GM12891 (cell line): Measurements from ENCODE around the gene CYP2A6.
"Not testable (repeated sequence)": the region's sequence is repeated elsewhere in the genome, so short reads cannot be mapped to it uniquely, and the experiment has no call there.

Source experiments
- DNase-seq: peaks from one replicate; pipeline ENCODE4 v3.0.0; 2011; ENCODE audit warnings: low spot score; ENCODE audit not compliant: insufficient read length
- FAIRE-seq: peaks from 2 replicates; lab custom pipeline; 2011; peaks lifted over from hg19 to GRCh38; lab: Jason Lieb, UNC
- PAX5 ChIP-seq: IDR thresholded peaks from 2 replicates; pipeline ENCODE4 v1.6.1; 2011; ENCODE audit warnings: low read length, moderate library complexity, mild to moderate bottlenecking; ENCODE audit not compliant: insufficient read depth, severe bottlenecking
- POLR2A ChIP-seq: IDR thresholded peaks from 2 replicates; pipeline ENCODE4 v1.6.1; 2011; ENCODE audit warnings: low read depth, low read length, control low read depth
- POLR2AphosphoS5 ChIP-seq: IDR thresholded peaks from 2 replicates; pipeline ENCODE4 v1.6.1; 2011; ENCODE audit warnings: low read depth, low read length, control low read depth
- POU2F2 ChIP-seq: IDR thresholded peaks from 2 replicates; pipeline ENCODE4 v1.6.1; 2011; ENCODE audit warnings: low read depth, mild to moderate bottlenecking, control low read depth, low read length, moderate library complexity
- SPI1 ChIP-seq: IDR thresholded peaks from 2 replicates; pipeline ENCODE4 v1.6.1; 2011; ENCODE audit warnings: low read depth, low read length, control low read depth
- TAF1 ChIP-seq: IDR thresholded peaks from 2 replicates; pipeline ENCODE4 v1.6.1; 2011; ENCODE audit warnings: low read depth, low read length, control low read depth

The CYP2A6 gene

DNA sequence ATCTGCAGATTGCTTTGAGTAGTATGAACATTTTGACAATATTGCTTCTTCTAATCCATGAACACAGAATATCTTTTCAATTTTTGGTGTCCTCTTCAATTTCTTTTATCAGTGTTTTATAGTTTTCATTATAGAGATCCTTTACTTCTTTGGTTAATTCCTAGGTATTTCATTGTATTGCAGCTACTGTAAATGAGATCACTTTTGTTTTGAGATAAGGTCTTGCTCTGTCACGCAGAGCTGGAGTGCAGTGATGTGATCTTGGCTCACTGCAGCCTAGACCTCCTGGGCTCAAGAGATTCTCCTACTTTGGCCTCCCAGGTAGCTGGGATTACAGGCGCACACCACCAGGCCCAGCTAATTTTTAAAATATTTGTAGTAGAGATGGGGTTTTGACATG lies 22.0 kb upstream of the CYP2A6 start:
- no peak for TF ChIP-seq POU2F2
- no peak for TF ChIP-seq TAF1
- TF ChIP-seq PAX5: no peak
- no peak for TF ChIP-seq POLR2AphosphoS5
- no peak for TF ChIP-seq POLR2A
- no peak for TF ChIP-seq SPI1
- FAIRE-seq (no peak), DNase-seq (no peak)

DNA sequence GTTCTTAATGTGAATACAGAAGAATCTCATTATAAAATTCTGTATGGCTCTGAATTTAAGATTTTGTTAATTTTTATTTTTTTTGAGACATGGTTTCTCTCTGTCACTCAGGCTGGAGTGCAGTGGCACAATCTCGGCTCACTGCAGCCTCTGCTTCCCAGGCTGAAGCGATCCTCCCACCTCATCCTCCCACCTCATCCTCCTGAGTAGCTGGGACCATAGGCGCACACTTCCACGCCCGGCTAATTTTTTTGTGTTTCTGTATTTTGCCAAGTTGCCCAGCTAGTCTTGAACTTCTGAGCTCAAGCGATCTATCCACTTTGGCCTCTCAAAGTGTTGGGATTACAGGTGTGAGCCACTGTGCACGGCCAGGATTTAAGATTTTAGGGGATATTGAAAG lies 17.5 kb upstream of the CYP2A6 start:
- DNase-seq (no peak), FAIRE-seq (no peak)
- TF ChIP-seq POLR2A (no peak), POLR2AphosphoS5 (no peak), TAF1 (no peak)

DNA sequence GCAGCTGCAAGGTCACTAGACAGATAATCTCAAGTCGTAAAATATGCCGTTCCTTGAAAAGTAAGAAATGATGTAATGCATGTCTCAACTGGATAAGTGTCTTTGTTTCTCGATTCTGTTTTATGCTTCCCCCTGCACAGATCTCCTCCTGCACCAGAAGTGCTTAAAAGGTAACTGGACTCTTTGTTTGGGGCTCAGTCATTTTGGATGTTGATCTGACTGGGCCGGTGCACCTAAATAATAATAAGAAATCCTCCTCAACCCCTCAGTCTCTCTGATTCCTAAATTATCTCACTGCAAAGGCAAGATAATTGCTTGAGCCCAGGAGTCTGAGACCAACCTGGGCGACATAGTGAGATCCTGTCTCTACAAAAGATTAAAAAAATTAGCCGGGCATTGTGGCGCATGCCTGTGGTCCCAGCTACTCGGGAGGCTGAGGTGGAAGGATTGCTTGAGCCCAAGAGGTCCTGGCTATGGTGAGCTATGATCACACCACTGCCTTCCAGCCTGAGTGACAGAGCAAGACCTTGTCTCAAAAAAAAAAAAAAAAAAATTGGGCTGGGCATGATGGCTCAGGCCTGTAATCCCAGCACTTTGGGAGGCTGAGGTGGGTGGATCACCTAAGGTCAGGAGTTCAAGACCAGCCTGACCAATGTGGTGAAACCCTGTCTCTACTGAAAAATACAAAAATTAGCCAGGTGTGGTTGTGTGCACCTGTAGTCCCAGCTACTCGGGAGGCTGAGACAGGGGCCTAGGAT lies 14.7 kb upstream of the CYP2A6 start:
- not testable (repeated sequence) for FAIRE-seq

DNA sequence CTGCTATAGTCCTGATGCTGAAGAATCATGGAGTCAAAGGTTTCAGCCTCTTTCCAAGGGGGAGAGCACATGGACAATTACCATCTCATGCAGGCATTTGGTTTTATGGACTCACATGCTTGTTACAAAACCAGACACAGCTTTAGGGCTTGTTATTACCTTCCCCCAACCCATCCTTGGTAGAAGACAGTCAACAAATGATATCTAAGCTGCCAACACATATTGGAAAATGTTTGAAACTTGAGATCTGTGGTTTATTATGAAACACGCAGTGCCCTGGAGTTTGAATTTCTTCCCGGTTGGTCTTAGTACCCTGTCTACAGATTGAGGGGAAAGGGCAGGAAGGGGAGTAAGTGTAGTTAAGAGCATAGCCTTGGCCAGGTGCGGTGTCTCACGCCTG lies 12.5 kb upstream of the CYP2A6 start:
- FAIRE-seq (no peak), DNase-seq (no peak)
- TF ChIP-seq PAX5: no peak
- no peak for TF ChIP-seq TAF1
- no peak for TF ChIP-seq SPI1
- no peak for TF ChIP-seq POU2F2
- no peak for TF ChIP-seq POLR2AphosphoS5
- no peak for TF ChIP-seq POLR2A

More for the DNA sequence above, 14.7 kb upstream of the CYP2A6 start:
- DNase-seq: not testable (repeated sequence)

DNA sequence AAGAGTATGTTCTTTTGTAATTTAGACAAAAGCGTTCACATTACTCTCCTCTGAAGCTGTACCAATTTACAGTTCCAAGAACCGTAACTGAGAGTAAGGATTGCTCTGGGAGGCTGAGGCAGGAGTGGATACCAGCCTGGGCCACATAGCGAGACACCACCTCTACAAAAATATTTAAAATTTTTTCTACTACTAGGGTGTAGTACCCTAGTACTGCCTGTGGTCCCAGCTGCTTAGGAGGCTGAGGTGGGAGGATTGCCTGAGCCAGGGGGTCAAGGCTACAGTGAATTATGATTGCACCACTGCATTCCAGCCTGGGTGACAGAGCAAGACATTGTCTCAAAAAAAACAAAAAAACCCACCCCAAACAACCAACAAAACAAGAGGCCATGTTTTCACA lies 12.1 kb upstream of the CYP2A6 start:
- FAIRE-seq: no peak
- TF ChIP-seq POU2F2 (no peak), TAF1 (no peak), SPI1 (no peak), POLR2AphosphoS5 (no peak), PAX5 (no peak), POLR2A (no peak)
- no peak for DNase-seq

DNA sequence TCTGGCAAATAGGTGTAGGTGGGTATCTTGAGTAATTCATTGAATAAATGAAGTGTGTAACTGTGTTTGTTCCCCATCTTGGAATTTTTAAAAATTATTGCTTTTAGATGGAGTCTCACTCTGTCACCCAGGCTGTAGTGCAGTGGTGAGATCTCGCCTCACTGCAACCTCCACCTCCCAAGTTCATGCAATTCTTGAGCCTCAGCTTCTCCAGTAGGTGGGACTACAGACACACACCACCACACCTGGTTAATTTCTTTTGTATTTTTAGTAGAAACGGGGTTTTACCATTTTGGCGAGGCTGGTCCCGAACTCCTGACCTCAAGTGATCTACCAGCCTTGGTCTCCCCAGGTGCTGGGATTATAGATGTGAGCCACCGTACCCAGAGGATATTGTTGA lies 7.9 kb upstream of the CYP2A6 start:
- no peak for TF ChIP-seq POLR2AphosphoS5
- TF ChIP-seq TAF1: no peak
- TF ChIP-seq POU2F2: no peak
- TF ChIP-seq SPI1: no peak
- no peak for TF ChIP-seq POLR2A
- no peak for TF ChIP-seq PAX5
- no peak for FAIRE-seq
- DNase-seq: no peak

DNA sequence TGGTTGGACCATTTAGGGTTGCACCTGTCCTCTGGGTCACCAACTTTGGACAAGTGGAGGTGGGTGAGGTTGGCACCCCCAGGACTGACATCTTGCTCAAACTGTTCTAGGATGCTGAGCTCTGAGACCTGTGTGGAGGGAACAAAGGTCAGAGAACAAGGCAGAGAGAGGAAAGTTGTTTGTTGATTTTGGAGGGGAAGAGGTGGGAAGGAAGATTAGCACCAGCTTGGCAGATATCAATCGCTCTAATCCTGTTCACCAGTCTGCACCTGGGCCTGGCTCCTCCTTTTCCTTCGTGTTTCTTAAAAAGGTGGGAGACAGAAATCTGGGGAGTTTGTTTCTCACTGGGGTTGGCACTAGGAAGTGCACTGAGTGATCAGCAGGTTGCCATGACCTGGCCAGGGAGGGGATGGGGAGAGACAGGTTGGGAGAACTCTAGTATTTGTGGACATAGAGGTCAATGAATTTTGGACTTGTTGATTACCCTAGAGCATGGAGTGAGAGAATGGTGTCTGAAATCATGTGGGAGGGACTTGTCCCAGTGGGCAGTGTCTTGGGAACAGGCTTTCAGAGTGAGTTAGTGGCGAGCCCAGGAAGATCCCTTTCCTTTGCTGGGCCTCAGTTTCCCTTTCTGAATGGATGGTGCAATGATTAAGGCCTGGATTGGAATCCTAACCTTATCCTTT lies 2.4 kb upstream of the CYP2A6 start:
- FAIRE-seq, DNase-seq: not testable (repeated sequence)

DNA sequence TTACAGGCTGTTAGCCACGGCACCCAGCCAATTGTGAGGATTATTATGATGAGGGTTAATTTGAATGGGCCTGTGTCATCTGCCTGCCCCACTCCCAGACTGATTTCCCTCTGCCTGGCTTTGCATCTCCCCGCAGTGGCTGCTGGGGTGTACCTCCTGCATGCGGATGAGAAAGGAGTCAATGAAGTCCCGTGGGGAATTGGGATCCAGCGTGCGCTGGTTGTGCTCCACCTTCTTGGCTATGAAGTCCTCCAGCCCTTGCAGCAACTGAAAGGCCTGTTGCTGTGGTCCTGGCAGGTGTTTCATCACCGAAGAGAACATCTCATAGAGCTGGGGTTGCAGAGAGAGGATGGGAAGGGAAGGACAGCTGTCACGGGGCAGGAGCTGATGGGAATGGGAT lies 3.5 kb downstream of the CYP2A6 start:
- FAIRE-seq, DNase-seq: not testable (repeated sequence)

DNA sequence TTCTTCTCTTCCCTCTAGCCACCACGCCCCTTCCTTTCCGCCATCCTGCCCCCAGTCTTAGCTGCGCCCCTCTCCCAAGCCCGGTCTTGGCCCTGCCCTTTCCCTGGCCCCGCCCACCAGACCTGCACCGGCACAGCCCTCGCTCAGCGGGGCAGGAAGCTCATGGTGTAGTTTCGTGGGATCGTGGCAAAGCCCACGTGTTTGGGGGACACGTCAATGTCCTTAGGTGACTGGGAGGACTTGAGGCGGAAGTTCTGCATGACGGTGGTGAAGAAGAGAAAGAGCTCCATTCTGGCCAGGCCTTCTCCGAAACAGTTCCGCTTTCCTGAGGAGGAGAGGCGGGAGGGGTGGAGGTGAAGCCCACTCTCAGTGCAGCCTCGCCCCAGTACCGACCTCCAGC lies 6.6 kb downstream of the CYP2A6 start:
- DNase-seq: not testable (repeated sequence)
- peak; percentile 80 for FAIRE-seq

DNA sequence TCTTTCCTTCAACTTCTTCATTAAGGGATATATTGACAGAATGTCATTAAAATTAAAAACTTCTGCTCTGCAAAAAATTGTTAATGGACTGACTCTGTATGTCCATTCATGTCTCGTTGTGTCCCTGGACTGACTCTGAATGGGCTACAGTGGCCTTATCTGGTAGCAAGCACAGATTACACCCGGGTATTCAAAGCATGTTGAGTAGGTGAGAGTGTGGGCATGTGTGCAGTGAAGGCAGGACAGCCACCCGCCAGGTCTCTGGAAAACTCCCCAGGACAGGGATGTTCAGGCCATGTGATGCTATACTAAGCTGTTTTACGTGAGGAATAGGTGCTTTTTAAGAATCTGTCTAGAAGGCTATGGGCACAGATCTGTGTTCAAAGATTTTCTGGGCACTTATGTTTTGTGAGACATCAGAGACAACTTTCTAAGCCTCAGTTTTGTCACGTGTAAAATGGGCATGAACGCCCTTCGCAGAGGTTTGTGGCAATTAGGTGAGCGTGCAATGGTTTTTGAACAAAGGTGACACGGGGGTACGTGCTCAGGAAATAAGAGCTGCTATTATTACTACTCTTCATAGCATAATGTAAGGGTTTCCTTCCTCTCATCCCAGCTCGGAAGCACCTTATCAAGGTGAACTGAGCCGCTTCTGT lies 7.1 kb downstream of the CYP2A6 start:
- peak; percentile 5 for FAIRE-seq

DNA sequence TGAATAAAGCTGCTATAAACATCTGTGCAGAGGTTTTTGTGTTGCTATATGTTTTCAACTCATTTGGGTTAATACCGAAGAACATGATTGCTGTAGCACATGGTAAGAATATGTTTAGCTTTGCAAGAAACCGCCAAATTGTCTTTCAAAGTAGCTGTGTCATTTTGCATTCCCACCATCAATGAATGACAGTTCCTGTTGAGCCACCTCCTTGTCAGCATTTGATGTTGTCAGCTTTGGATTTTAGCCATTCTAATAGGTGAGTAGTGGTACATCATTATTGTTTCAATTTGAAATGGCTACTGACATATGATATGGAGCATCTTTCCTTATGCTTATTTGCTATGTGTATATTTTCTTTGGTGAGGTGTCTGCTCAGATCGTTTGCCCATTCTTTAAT lies 8.2 kb downstream of the CYP2A6 start:
- not testable (repeated sequence) for DNase-seq

More for the DNA sequence above, 7.1 kb downstream of the CYP2A6 start:
- not testable (repeated sequence) for DNase-seq

DNA sequence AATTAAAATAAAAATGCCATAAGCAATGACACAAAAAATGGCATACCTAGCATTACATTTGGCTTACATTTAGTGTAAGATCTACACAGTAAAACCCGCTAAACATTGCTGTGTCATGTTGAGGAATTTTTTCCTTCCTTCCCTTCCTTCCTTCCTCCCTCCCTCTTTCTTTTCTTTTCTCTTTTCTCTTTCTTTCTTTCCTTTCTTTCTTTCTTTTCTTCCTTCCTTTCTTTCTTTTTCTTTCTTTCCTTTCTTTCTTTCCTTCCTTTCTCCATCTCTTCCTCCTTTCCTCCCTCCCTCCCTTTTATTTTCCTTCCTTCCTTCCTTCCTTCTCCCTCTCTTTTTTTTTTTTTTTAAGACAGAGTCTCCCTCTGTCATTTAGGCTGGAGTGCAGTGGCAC lies 11.8 kb downstream of the CYP2A6 start:
- not testable (repeated sequence) for FAIRE-seq

More for the DNA sequence above, 8.2 kb downstream of the CYP2A6 start:
- FAIRE-seq: not testable (repeated sequence)

More for the DNA sequence above, 11.8 kb downstream of the CYP2A6 start:
- DNase-seq: not testable (repeated sequence)
